Globus pallidus (tissue), 1 donor: ENCODE data around the gene TDRD9.

ENCODE experiments used
- DNase-seq: peaks from one replicate; pipeline ENCODE4 v3.0.0-alpha.2; 2015; ENCODE audit warnings: low spot score

TDRD9 gene

GRCh38 chr14:104092931-104093365 is 164.7 kb downstream of the TDRD9 start:
- DNase-seq, result no peak

GRCh38 chr14:104093366-104094055 is 165.3 kb downstream of the TDRD9 start:
- no peak for DNase-seq

- no peak for DNase-seq
Observed at GRCh38 chr14:104094056-104094708, 165.9 kb downstream of the TDRD9 start.

- DNase-seq, result peak; percentile 6
Observed at GRCh38 chr14:104094709-104095425, 166.6 kb downstream of the TDRD9 start.

- DNase-seq, result no peak
Observed at GRCh38 chr14:104095426-104096310, 167.4 kb downstream of the TDRD9 start.

- DNase-seq, result no peak
Observed at GRCh38 chr14:104096318-104096717, 168.1 kb downstream of the TDRD9 start.

- DNase-seq, result no peak
Observed at GRCh38 chr14:104096751-104097700, 168.8 kb downstream of the TDRD9 start.

- DNase-seq, result no peak
Observed at GRCh38 chr14:104098272-104099095, 170.2 kb downstream of the TDRD9 start.

GRCh38 chr14:104099096-104100041 is 171.1 kb downstream of the TDRD9 start:
- no peak for DNase-seq

- DNase-seq, result no peak
Observed at GRCh38 chr14:104100171-104101085, 172.2 kb downstream of the TDRD9 start.

GRCh38 chr14:104101086-104101621 is 172.9 kb downstream of the TDRD9 start:
- DNase-seq, result no peak

GRCh38 chr14:104101651-104102281 is 173.5 kb downstream of the TDRD9 start:
- DNase-seq, result no peak
